Measurements from ENCODE around the gene RPS8. TPM values are rescaled to one million over a fixed set of nuclear protein-coding genes. Genes with fewer than 3 reads are reported as not detected.
A peak's percentile ranks its signal among the peaks of the same experiment; 100 is the strongest.

Gene RPS8
- total RNA-seq, 2 donors from 2014 or later = 2,014 to 2,050 TPM

DNA sequence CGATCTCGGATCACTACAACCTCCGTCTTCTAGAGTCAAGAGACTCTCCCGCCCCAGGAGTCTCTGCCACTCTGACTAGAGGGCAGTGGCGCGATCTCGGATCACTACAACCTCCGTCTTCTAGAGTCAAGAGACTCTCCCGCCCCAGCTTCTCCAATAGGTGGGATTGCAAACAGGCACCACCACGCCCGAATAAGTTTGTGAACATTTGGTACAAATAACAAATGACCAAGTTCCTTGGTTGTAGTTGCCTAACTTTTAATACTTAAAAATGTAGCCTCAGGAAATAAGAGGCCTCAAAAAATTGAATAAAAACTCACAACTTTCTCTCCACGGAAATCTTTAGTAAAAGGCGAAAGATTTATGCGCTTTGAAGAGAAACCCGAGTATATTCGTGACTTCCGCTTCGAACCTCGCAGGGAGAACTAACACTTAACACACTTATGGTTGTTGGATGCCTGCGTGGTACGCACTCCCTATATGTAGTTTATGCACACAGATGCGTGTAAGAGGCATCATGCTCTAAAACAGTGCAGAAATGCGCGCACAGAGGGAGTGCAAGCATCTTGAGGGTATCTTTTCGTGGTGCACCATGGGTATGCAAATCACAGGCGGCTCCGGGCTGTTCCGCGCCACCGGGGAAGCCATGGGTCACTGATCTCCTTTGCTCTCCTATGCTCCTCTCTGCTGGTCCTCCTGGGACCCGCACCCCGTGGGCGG, 44.4 kb downstream of the RPS8 start:
- Histone ChIP-seq H3K9me3 (ENCODE audit: control insufficient read depth, low read length) (no peaks in the 10 kb centered on the region), H3K4me1 (ENCODE audit: control insufficient read depth, insufficient read depth, low read length) (no peaks in the 10 kb centered on the region), H3K36me3 (ENCODE audit: control insufficient read depth, insufficient read depth, low read length) (no peaks in the 10 kb centered on the region), H3K4me3 (ENCODE audit: low read length) (peak overlapping the region; percentile 78), H3K27me3 (ENCODE audit: control insufficient read depth, insufficient read depth, low read length, poor library complexity, severe bottlenecking) (no peaks in the 10 kb centered on the region), H3K27ac (ENCODE audit: low read depth, low read length) (peak overlapping the region; percentile 99), H3K9ac (ENCODE audit: extremely low read depth, low read length, poor library complexity, severe bottlenecking) (peak overlapping the region; percentile 99)
- H3K27me3 Mint-ChIP-seq (ENCODE audit: insufficient read depth) = peaks cover 5% of the 10 kb centered on the region
- H3K36me3 Mint-ChIP-seq (ENCODE audit: low read depth) = peaks cover 3% of the 10 kb centered on the region
- H3K4me1 Mint-ChIP-seq = peaks cover 27% of the 10 kb centered on the region
- TF ChIP-seq, protein P1, sequence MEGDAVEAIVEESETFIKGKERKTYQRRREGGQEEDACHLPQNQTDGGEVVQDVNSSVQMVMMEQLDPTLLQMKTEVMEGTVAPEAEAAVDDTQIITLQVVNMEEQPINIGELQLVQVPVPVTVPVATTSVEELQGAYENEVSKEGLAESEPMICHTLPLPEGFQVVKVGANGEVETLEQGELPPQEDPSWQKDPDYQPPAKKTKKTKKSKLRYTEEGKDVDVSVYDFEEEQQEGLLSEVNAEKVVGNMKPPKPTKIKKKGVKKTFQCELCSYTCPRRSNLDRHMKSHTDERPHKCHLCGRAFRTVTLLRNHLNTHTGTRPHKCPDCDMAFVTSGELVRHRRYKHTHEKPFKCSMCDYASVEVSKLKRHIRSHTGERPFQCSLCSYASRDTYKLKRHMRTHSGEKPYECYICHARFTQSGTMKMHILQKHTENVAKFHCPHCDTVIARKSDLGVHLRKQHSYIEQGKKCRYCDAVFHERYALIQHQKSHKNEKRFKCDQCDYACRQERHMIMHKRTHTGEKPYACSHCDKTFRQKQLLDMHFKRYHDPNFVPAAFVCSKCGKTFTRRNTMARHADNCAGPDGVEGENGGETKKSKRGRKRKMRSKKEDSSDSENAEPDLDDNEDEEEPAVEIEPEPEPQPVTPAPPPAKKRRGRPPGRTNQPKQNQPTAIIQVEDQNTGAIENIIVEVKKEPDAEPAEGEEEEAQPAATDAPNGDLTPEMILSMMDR (conservative IDR thresholded peaks at IDR 0.05) = no peak
- H3K27ac Mint-ChIP-seq = peak overlapping the region; percentile 100
- peak overlapping the region; percentile 65 for H3K4me3 Mint-ChIP-seq
- peak; percentile 97 for DNase-seq
- WGBS, 2 experiments (ENCODE audit: insufficient coverage in 1 of 2, insufficient read length in 1 of 2) = 1 to 4% methylated on average over 22 to 33 of the region's 33 CpGs
- H3K9me3 Mint-ChIP-seq = no peaks in the 10 kb centered on the region

DNA sequence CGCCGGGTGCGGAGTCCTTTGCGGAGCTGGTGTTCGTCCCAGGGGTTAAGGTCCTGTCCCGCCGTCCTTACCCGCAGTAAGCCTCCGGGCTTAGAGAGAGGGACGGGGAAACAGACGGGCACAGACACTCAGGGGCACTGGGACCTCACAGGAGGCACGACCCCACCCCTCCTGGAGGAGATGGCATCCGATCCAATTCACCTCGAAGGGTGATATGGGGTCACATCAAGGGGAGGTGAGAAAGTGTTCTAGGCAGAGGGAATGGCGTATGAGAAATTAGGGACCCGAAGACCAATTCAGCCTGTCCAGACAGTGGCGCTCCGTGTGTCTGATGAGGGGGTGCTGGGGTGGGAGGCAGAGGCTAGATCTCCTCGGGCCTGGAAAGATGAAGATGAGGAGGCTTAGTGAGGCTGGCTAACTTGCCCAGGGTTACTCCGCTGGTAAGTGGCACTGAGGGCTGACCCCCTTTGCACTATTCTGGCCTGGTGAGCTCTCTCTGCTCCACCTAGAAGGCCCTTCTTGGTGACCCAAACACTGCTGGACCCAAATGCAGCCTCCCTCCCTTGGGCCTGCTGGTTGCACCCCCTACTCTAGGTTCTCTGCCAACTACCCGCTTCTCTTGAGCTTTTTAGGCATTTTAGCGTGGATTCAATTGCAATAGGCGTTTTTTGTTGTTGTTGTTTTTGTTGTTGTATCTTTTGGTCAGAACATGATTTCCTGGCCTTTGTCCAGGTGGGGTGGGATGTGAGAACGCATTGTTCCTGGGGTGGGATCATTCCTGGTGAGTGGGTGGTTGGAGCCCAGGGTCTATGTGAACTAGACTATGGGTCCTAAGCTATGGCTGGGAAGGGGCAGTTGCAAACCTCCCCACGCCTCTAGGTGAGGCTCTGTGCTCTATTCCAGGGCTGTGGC, 45.2 kb downstream of the RPS8 start:
- no peak for DNase-seq
- H3K4me3 Mint-ChIP-seq = peak overlapping the region; percentile 65
- peak overlapping the region; percentile 100 for H3K27ac Mint-ChIP-seq
- H3K9me3 Mint-ChIP-seq = no peaks in the 10 kb centered on the region
- H3K36me3 ChIP-seq (ENCODE audit: control insufficient read depth, insufficient read depth, low read length) = no peaks in the 10 kb centered on the region
- H3K27ac ChIP-seq (ENCODE audit: low read depth, low read length) = peak overlapping the region; percentile 99
- TF ChIP-seq, protein P1 (conservative IDR thresholded peaks at IDR 0.05) = no peak
- H3K27me3 ChIP-seq (ENCODE audit: control insufficient read depth, insufficient read depth, low read length, poor library complexity, severe bottlenecking) = no peaks in the 10 kb centered on the region
- H3K9ac ChIP-seq (ENCODE audit: extremely low read depth, low read length, poor library complexity, severe bottlenecking) = peak overlapping the region; percentile 99
- H3K4me3 ChIP-seq (ENCODE audit: low read length) = peak overlapping the region; percentile 78
- peaks cover 5% of the 10 kb centered on the region for H3K27me3 Mint-ChIP-seq (ENCODE audit: insufficient read depth)
- no peaks in the 10 kb centered on the region for H3K9me3 ChIP-seq (ENCODE audit: control insufficient read depth, low read length)
- H3K4me1 ChIP-seq (ENCODE audit: control insufficient read depth, insufficient read depth, low read length) = no peaks in the 10 kb centered on the region
- H3K4me1 Mint-ChIP-seq = peaks cover 18% of the 10 kb centered on the region
- H3K36me3 Mint-ChIP-seq (ENCODE audit: low read depth) = no peaks in the 10 kb centered on the region
- 59% methylated on average over 16 to 25 of the region's 25 CpGs for WGBS, 2 experiments (ENCODE audit: insufficient coverage in 1 of 2, insufficient read length in 1 of 2)

DNA sequence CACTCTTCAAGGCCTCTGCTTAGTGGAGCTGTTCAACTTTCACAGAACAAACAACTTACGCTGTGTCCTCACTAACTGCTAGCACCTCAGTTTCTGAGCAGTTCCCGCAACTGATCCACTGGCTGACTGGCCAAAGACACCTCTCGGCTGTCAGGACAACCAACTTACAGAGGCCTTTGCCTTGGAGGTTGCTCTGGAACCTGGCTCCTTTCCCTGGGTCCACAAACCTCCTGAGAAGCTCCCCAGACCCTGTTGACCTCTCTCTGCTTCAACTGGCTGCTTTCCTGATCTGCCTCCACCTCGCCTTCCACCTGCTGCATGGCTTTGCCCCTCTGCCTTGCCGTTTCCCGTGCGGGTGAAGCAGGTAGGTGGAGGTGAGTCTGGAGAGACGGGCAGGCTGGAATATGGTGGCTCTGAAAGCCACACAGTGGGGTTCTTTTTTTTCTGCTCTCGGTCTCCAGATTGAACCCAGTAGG, 45.9 kb downstream of the RPS8 start:
- no peak overlapping the region for H3K27ac ChIP-seq (ENCODE audit: low read depth, low read length)
- DNase-seq = peak; percentile 50
- H3K4me3 ChIP-seq (ENCODE audit: low read length) = no peak overlapping the region
- H3K4me3 Mint-ChIP-seq = peak overlapping the region; percentile 65
- H3K27ac Mint-ChIP-seq = peak overlapping the region; percentile 100
- peaks cover 17% of the 10 kb centered on the region for H3K4me1 Mint-ChIP-seq
- TF ChIP-seq, protein P1 (conservative IDR thresholded peaks at IDR 0.05) = no peak
- no peaks in the 10 kb centered on the region for H3K4me1 ChIP-seq (ENCODE audit: control insufficient read depth, insufficient read depth, low read length)
- no peaks in the 10 kb centered on the region for H3K9me3 ChIP-seq (ENCODE audit: control insufficient read depth, low read length)
- peaks cover 5% of the 10 kb centered on the region for H3K27me3 Mint-ChIP-seq (ENCODE audit: insufficient read depth)
- no peaks in the 10 kb centered on the region for H3K36me3 Mint-ChIP-seq (ENCODE audit: low read depth)
- 91 to 95% methylated on average over 7 to 9 of the region's 9 CpGs for WGBS, 2 experiments (ENCODE audit: insufficient coverage in 1 of 2, insufficient read length in 1 of 2)
- H3K27me3 ChIP-seq (ENCODE audit: control insufficient read depth, insufficient read depth, low read length, poor library complexity, severe bottlenecking) = no peaks in the 10 kb centered on the region
- no peak overlapping the region for H3K9ac ChIP-seq (ENCODE audit: extremely low read depth, low read length, poor library complexity, severe bottlenecking)
- H3K9me3 Mint-ChIP-seq = no peaks in the 10 kb centered on the region
- no peaks in the 10 kb centered on the region for H3K36me3 ChIP-seq (ENCODE audit: control insufficient read depth, insufficient read depth, low read length)

All from endodermal cell (in vitro differentiated cells).